A549 (cell line): ENCODE results near the gene STX8.

ENCODE experiments used
- CHD4 ChIP-seq: fragments of 200-600 bp; sonication (generic); IDR thresholded peaks from 2 replicates; pipeline ENCODE4 v1.6.1; 2016; ENCODE audit warnings: antibody characterized with exemption, mild to moderate bottlenecking, borderline replicate concordance
- TF ChIP-seq, protein P1 (sequence below): fragments of >200 bp; sonication (Bioruptor Twin); formaldehyde crosslinking; IDR thresholded peaks from 3 replicates; pipeline ENCODE4 v1.5.1; 2016

DNA sequence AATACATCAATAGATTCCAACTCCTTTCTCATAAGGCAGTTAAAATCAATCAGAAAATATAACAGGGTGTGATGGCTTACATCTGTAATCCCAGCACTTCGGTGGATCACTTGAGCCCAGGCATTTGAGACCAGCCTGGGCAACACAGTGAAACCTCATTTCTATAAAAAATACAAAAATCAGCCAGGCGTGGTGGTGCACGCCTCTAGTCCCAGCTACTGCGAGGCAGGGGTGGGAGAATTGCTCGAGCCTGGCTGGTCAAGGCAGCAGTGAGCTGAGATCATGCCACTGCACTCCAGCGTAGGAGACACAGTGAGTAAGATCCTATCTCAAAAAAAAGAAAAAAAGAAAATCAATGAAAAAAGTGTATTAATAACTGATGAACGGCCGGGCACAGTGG is 295.7 kb downstream of the STX8 start:
- TF ChIP-seq, protein P1, sequence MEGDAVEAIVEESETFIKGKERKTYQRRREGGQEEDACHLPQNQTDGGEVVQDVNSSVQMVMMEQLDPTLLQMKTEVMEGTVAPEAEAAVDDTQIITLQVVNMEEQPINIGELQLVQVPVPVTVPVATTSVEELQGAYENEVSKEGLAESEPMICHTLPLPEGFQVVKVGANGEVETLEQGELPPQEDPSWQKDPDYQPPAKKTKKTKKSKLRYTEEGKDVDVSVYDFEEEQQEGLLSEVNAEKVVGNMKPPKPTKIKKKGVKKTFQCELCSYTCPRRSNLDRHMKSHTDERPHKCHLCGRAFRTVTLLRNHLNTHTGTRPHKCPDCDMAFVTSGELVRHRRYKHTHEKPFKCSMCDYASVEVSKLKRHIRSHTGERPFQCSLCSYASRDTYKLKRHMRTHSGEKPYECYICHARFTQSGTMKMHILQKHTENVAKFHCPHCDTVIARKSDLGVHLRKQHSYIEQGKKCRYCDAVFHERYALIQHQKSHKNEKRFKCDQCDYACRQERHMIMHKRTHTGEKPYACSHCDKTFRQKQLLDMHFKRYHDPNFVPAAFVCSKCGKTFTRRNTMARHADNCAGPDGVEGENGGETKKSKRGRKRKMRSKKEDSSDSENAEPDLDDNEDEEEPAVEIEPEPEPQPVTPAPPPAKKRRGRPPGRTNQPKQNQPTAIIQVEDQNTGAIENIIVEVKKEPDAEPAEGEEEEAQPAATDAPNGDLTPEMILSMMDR, result no peak
- no peak for TF ChIP-seq CHD4
